DOHH2 (cell line): ENCODE data around the gene PLVAP.

ENCODE experiments used
- H3F3A ChIP-seq: fragments of 200-600 bp; sonication (generic), shearing (Covaris generic); 2 replicates; pipeline ENCODE4 v1.6.0; 2016; ENCODE audit warnings: antibody characterized with exemption, mild to moderate bottlenecking; ENCODE audit not compliant: control insufficient read depth, insufficient read depth
- H3K27ac ChIP-seq: fragments of 200-600 bp; sonication (generic); 2 replicates; pipeline ENCODE4 v1.5.1; 2014; ENCODE audit warnings: low read depth, mild to moderate bottlenecking, low read length, moderate library complexity
- H3K27me3 ChIP-seq: fragments of 200-600 bp; sonication (generic); 2 replicates; pipeline ENCODE4 v1.6.1; 2014; ENCODE audit warnings: mild to moderate bottlenecking, low read length, mixed read lengths; ENCODE audit not compliant: control insufficient read depth
- H3K36me3 ChIP-seq: fragments of 200-600 bp; sonication (generic); 2 replicates; pipeline ENCODE4 v1.6.1; 2014; ENCODE audit warnings: mild to moderate bottlenecking, low read length, moderate library complexity, mixed read lengths; ENCODE audit not compliant: control insufficient read depth
- H3K4me1 ChIP-seq: fragments of 200-600 bp; sonication (generic); 2 replicates; pipeline ENCODE4 v1.6.1; 2014; ENCODE audit warnings: mild to moderate bottlenecking, low read length, mixed read lengths; ENCODE audit not compliant: control insufficient read depth
- H3K4me2 ChIP-seq: fragments of 200-600 bp; sonication (generic); 2 replicates; pipeline ENCODE4 v1.6.0; 2014; ENCODE audit warnings: mild to moderate bottlenecking, low read length, moderate library complexity
- H3K4me3 ChIP-seq: fragments of 200-600 bp; sonication (generic); 2 replicates; pipeline ENCODE4 v1.5.1; 2014; ENCODE audit warnings: mild to moderate bottlenecking, low read length, mixed read lengths
- H3K79me2 ChIP-seq: fragments of 200-600 bp; sonication (generic); 2 replicates; pipeline ENCODE4 v1.6.1; 2014; ENCODE audit warnings: mild to moderate bottlenecking, low read length, mixed read lengths; ENCODE audit not compliant: control insufficient read depth
- H3K9me2 ChIP-seq: fragments of 200-600 bp; sonication (generic); replicated peaks from 2 replicates; pipeline ENCODE4 v1.6.1; 2014; ENCODE audit warnings: mild to moderate bottlenecking, low read length, mixed read lengths; ENCODE audit not compliant: control insufficient read depth
- H3K9me3 ChIP-seq: fragments of 200-600 bp; sonication (generic); 2 replicates; pipeline ENCODE4 v1.6.1; 2014; ENCODE audit warnings: antibody characterized with exemption, low read length, mixed read lengths; ENCODE audit not compliant: control insufficient read depth, insufficient read depth
- H4K20me1 ChIP-seq: fragments of 200-600 bp; sonication (generic); 2 replicates; pipeline ENCODE4 v1.6.0; 2014; ENCODE audit warnings: low read depth, mild to moderate bottlenecking, antibody characterized with exemption, low read length, moderate library complexity; ENCODE audit not compliant: control insufficient read depth, insufficient read depth
- CTCF ChIP-seq: fragments of 200-600 bp; sonication (generic); IDR thresholded peaks from one replicate; pipeline ENCODE4 v1.5.1; 2014; ENCODE audit warnings: antibody characterized with exemption, mild to moderate bottlenecking, low read depth, low read length; ENCODE audit not compliant: poor library complexity, severe bottlenecking
- EZH2phosphoT487 ChIP-seq: fragments of 200-600 bp; sonication (generic); IDR thresholded peaks from 2 replicates; pipeline ENCODE4 v1.6.1; 2017; ENCODE audit warnings: borderline replicate concordance, mild to moderate bottlenecking, antibody characterized with exemption, low read length, moderate library complexity, mixed read lengths

The PLVAP gene

DNA sequence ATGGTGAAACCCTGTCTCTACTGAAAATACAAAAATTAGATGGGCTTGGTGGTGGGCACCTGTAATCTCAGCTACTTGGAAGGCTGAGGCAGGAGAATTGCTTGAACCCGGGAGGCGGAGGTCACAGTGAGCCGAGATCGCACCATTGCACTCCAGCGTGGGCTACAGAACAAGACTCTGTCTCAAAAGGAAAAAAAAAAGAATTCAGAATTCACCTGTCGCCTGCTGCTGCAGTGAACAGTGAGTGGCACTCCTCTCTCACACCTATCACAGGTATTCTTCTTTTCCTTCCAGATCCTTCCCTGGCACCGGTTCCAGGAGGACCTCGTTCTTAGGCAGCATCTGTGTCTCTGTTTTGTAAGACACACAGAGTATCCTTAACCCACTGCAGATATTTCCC is 37.0 kb upstream of the PLVAP start:
- Histone ChIP-seq H3K79me2 (peaks cover 49% of the 10 kb centered on the region), H3K4me2 (no peak overlapping the region; the same call in 1 of the 2 replicates), H4K20me1 (no peaks in the 10 kb centered on the region), H3K27me3 (no peaks in the 10 kb centered on the region), H3K36me3 (peaks cover 52% of the 10 kb centered on the region), H3K27ac (peak overlapping the region; percentile 94), H3K4me3 (no peak overlapping the region), H3K9me2 (no peaks in the 10 kb centered on the region), H3K4me1 (peaks cover 54% of the 10 kb centered on the region), H3F3A (peaks cover 22% of the 10 kb centered on the region), H3K9me3 (no peaks in the 10 kb centered on the region)
- TF ChIP-seq CTCF: no peak
- TF ChIP-seq EZH2phosphoT487: no peak

- Histone ChIP-seq H3K27ac (peak overlapping the region; percentile 94), H3K4me2 (peak overlapping the region; percentile 80), H3K4me1 (peaks cover 48% of the 10 kb centered on the region), H3K9me3 (no peaks in the 10 kb centered on the region), H3K27me3 (no peaks in the 10 kb centered on the region), H3K79me2 (peaks cover 68% of the 10 kb centered on the region), H3K4me3 (peak overlapping the region; percentile 59), H3K36me3 (peaks cover 52% of the 10 kb centered on the region), H4K20me1 (no peaks in the 10 kb centered on the region), H3F3A (peaks cover 23% of the 10 kb centered on the region), H3K9me2 (no peaks in the 10 kb centered on the region)
- TF ChIP-seq EZH2phosphoT487 (no peak), CTCF (no peak)
Measured at GRCh38 chr19:17411801-17412200, 34.7 kb upstream of the PLVAP start.

GRCh38 chr19:17409990-17410389 is 32.8 kb upstream of the PLVAP start:
- TF ChIP-seq CTCF (no peak), EZH2phosphoT487 (no peak)
- Histone ChIP-seq H3K9me3 (no peaks in the 10 kb centered on the region), H3K79me2 (peaks cover 85% of the 10 kb centered on the region), H4K20me1 (no peaks in the 10 kb centered on the region), H3K27me3 (no peaks in the 10 kb centered on the region), H3K4me1 (peaks cover 59% of the 10 kb centered on the region), H3F3A (peaks cover 32% of the 10 kb centered on the region), H3K27ac (peak overlapping the region; percentile 44; the same call in 1 of the 2 replicates), H3K9me2 (no peaks in the 10 kb centered on the region), H3K36me3 (peaks cover 46% of the 10 kb centered on the region), H3K4me2 (peak overlapping the region; percentile 30), H3K4me3 (peak overlapping the region; percentile 18)

DNA sequence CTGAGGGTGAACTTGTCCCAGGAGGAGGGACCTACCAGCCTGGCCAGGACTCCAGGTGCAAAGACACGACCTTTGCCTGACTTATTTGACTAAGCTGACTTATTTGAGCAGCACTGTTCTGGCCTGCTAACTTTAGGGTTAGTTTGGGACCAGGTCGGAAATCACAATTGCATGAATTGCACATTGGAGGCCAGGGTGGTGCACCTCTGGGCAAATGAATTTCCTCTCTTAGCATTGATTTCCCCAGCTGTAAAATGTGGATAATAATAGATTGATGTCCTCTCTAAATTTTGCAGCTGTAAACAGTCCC is 29.7 kb upstream of the PLVAP start:
- peaks cover 88% of the 10 kb centered on the region for H3K79me2 ChIP-seq
- H3K9me3 ChIP-seq: no peaks in the 10 kb centered on the region
- H3K4me1 ChIP-seq: peaks cover 54% of the 10 kb centered on the region
- peak overlapping the region; percentile 89 for H3K4me3 ChIP-seq
- H3K4me2 ChIP-seq: peak overlapping the region; percentile 91
- H3F3A ChIP-seq: peaks cover 25% of the 10 kb centered on the region
- H3K27me3 ChIP-seq: no peaks in the 10 kb centered on the region
- peaks cover 8% of the 10 kb centered on the region for H4K20me1 ChIP-seq
- H3K9me2 ChIP-seq: no peaks in the 10 kb centered on the region
- peak overlapping the region; percentile 94 for H3K27ac ChIP-seq
- H3K36me3 ChIP-seq: peaks cover 47% of the 10 kb centered on the region
- TF ChIP-seq CTCF: no peak
- no peak for TF ChIP-seq EZH2phosphoT487
